Activated T-cell treated with anti-CD3 and anti-CD28 coated beads, Interleukin-2, amount 50 U/mL, for 72 hours (primary cell): ENCODE measurements around the gene PCDHA3. TPM values are rescaled to one million over a fixed set of nuclear protein-coding genes. Genes with fewer than 3 reads are reported as not detected.
"Not testable (repeated sequence)": the region's sequence is repeated elsewhere in the genome, so short reads cannot be mapped to it uniquely, and the experiment has no call there.

Experiments
- ATAC-seq, 2 donors: fragments of 150-1000 bp; cut with Tn5 transposase; replicated peaks in 1 of 2; 2 replicates each; pipeline ENCODE4 v1.10.0; 2021; ENCODE audit warnings: moderate library complexity in 2 of 2, mild to moderate bottlenecking in 1 of 2
- DNase-seq, 2 donors: peaks; one replicate each; pipeline ENCODE4 v3.0.0; 2021 to 2022; ENCODE audit warnings: mixed read lengths in 1 of 2
- H3K27ac Mint-ChIP-seq: one replicate; pipeline ENCODE4 v1.8.0; 2022; ENCODE audit warnings: mild to moderate bottlenecking, moderate library complexity, mixed read lengths
- H3K27me3 Mint-ChIP-seq: one replicate; pipeline ENCODE4 v1.8.0; 2022; ENCODE audit warnings: low read depth, mixed read lengths
- H3K36me3 Mint-ChIP-seq, 2 donors: one replicate each; pipeline ENCODE4 v1.8.0; 2022; ENCODE audit warnings: mixed read lengths in 2 of 2, mild to moderate bottlenecking in 1 of 2; ENCODE audit not compliant: insufficient read depth in 2 of 2
- H3K4me1 Mint-ChIP-seq: one replicate; pipeline ENCODE4 v1.8.0; 2022; ENCODE audit warnings: low read depth, mixed read lengths
- H3K4me3 Mint-ChIP-seq, 2 donors: one replicate each; pipeline ENCODE4 v1.8.0; 2022; ENCODE audit warnings: mild to moderate bottlenecking in 2 of 2, mixed read lengths in 2 of 2, moderate library complexity in 2 of 2
- H3K9me3 Mint-ChIP-seq, 2 donors: one replicate each; pipeline ENCODE4 v1.8.0; 2022; ENCODE audit warnings: mixed read lengths in 2 of 2
- total RNA-seq, 2 donors: library from RNA; stranded (reverse); gene quantifications; one replicate each; pipeline ENCODE4 v1.2.3, GENCODE V29; 2022

Gene PCDHA3
- total RNA-seq, 2 donors from 2014 or later = not detected

- peaks cover 0 to 14% of the 10 kb centered on the region in 2 donors for H3K36me3 Mint-ChIP-seq
- peaks cover 7% of the 10 kb centered on the region in 2 donors for H3K9me3 Mint-ChIP-seq
- no peak within 1 kb of the TSS for H3K27ac Mint-ChIP-seq
- ATAC-seq = no peak
- no peaks in the 10 kb centered on the region for H3K4me1 Mint-ChIP-seq
- H3K27me3 Mint-ChIP-seq = peaks cover 26% of the 10 kb centered on the region
- DNase-seq = no peak
- no peak within 1 kb of the TSS for H3K4me3 Mint-ChIP-seq
Observed at GRCh38 chr5:140827704-140828361, 27.0 kb downstream of the PCDHA3 start, which contains the start of gene PCDHA6. PCDHA6 (plus strand) TSS chr5:140827960; CDS start chr5:140828092, 132 bp downstream.

GRCh38 chr5:140828362-140828737 is 27.5 kb downstream of the PCDHA3 start:
- no peaks in the 10 kb centered on the region for H3K4me1 Mint-ChIP-seq
- ATAC-seq = no peak

GRCh38 chr5:140829511-140830501 is 28.9 kb downstream of the PCDHA3 start:
- H3K4me3 Mint-ChIP-seq, ATAC-seq, H3K9me3 Mint-ChIP-seq, H3K27ac Mint-ChIP-seq, DNase-seq, H3K4me1 Mint-ChIP-seq: not testable (repeated sequence)
- Mint-ChIP-seq H3K27me3 (peaks cover 29% of the 10 kb centered on the region), H3K36me3 (peaks cover 0 to 13% of the 10 kb centered on the region in 2 donors)

More at GRCh38 chr5:140828362-140828737, 27.5 kb downstream of the PCDHA3 start:
- Mint-ChIP-seq H3K36me3 (peaks cover 0 to 14% of the 10 kb centered on the region in 2 donors), H3K27ac (no peak overlapping the region), H3K9me3 (peaks cover 7 to 9% of the 10 kb centered on the region in 2 donors), H3K4me3 (no peak overlapping the region), H3K27me3 (peaks cover 29% of the 10 kb centered on the region)
- DNase-seq = no peak

GRCh38 chr5:140833993-140834392 is 33.1 kb downstream of the PCDHA3 start, which contains the start of gene PCDHA7:
PCDHA7 (plus strand) TSS chr5:140834269; CDS start chr5:140834384, 115 bp downstream.
- H3K36me3 Mint-ChIP-seq = peaks cover 0 to 8% of the 10 kb centered on the region in 2 donors
- ATAC-seq = no peak
- no peak for DNase-seq
- no peaks in the 10 kb centered on the region for H3K4me1 Mint-ChIP-seq
- H3K4me3 Mint-ChIP-seq = no peak within 1 kb of the TSS
- H3K27ac Mint-ChIP-seq = no peak within 1 kb of the TSS
- H3K27me3 Mint-ChIP-seq = peaks cover 9% of the 10 kb centered on the region
- H3K9me3 Mint-ChIP-seq = peaks cover 4 to 8% of the 10 kb centered on the region in 2 donors

- peaks cover 11% of the 10 kb centered on the region for H3K27me3 Mint-ChIP-seq
- H3K4me3 Mint-ChIP-seq, H3K9me3 Mint-ChIP-seq, H3K4me1 Mint-ChIP-seq, H3K36me3 Mint-ChIP-seq, DNase-seq, ATAC-seq, H3K27ac Mint-ChIP-seq: not testable (repeated sequence)
Observed at GRCh38 chr5:140834439-140835008, 33.7 kb downstream of the PCDHA3 start.

GRCh38 chr5:140835622-140836510 is 35.0 kb downstream of the PCDHA3 start:
- DNase-seq (no peak), ATAC-seq (no peak)
- no peak overlapping the region for H3K4me3 Mint-ChIP-seq
- peaks cover 20% of the 10 kb centered on the region for H3K27me3 Mint-ChIP-seq
- peaks cover 3 to 11% of the 10 kb centered on the region in 2 donors for H3K36me3 Mint-ChIP-seq
- peaks cover 8 to 11% of the 10 kb centered on the region in 2 donors for H3K9me3 Mint-ChIP-seq
- no peak overlapping the region for H3K27ac Mint-ChIP-seq
- H3K4me1 Mint-ChIP-seq = no peaks in the 10 kb centered on the region

GRCh38 chr5:140840978-140841962 is 40.4 kb downstream of the PCDHA3 start, which contains the start of gene PCDHA8:
PCDHA8 (plus strand) TSS chr5:140841187; CDS start chr5:140841322, 135 bp downstream.
- H3K27ac Mint-ChIP-seq = peak within 1 kb of the TSS; percentile 13
- H3K9me3 Mint-ChIP-seq = peaks cover 5 to 8% of the 10 kb centered on the region in 2 donors
- H3K36me3 Mint-ChIP-seq = peaks cover 3 to 20% of the 10 kb centered on the region in 2 donors
- no peaks in the 10 kb centered on the region for H3K4me1 Mint-ChIP-seq
- ATAC-seq (no peak), DNase-seq (no peak)
- H3K27me3 Mint-ChIP-seq = peaks cover 11% of the 10 kb centered on the region
- no peak within 1 kb of the TSS for H3K4me3 Mint-ChIP-seq

- Mint-ChIP-seq H3K27ac (no peak overlapping the region), H3K36me3 (peaks cover 7 to 19% of the 10 kb centered on the region in 2 donors), H3K4me1 (no peaks in the 10 kb centered on the region), H3K9me3 (peaks cover 6 to 8% of the 10 kb centered on the region in 2 donors), H3K27me3 (peaks cover 22% of the 10 kb centered on the region), H3K4me3 (no peak overlapping the region)
- DNase-seq = no peak
- no peak for ATAC-seq
Observed at GRCh38 chr5:140842798-140843733, 42.2 kb downstream of the PCDHA3 start.

- DNase-seq, H3K4me3 Mint-ChIP-seq, H3K36me3 Mint-ChIP-seq, ATAC-seq, H3K27ac Mint-ChIP-seq, H3K9me3 Mint-ChIP-seq, H3K4me1 Mint-ChIP-seq: not testable (repeated sequence)
- H3K27me3 Mint-ChIP-seq = peaks cover 11% of the 10 kb centered on the region
Observed at GRCh38 chr5:140848139-140849102, 47.6 kb downstream of the PCDHA3 start, which contains the start of gene PCDHA9. PCDHA9 (plus strand) TSS chr5:140848382; CDS start chr5:140848496, 114 bp downstream.
